HG03460 (cell line): ENCODE results near the gene ZFP92.

Source experiments
- ATAC-seq: cut with Tn5 transposase; IDR thresholded peaks from one replicate; pipeline ENCODE4 v1.9.1; 2021; ENCODE audit not compliant: unreplicated experiment

The ZFP92 gene

GRCh38 chrX:153450949-153451277, 39.6 kb downstream of the ZFP92 start:
- ATAC-seq = no peak

DNA sequence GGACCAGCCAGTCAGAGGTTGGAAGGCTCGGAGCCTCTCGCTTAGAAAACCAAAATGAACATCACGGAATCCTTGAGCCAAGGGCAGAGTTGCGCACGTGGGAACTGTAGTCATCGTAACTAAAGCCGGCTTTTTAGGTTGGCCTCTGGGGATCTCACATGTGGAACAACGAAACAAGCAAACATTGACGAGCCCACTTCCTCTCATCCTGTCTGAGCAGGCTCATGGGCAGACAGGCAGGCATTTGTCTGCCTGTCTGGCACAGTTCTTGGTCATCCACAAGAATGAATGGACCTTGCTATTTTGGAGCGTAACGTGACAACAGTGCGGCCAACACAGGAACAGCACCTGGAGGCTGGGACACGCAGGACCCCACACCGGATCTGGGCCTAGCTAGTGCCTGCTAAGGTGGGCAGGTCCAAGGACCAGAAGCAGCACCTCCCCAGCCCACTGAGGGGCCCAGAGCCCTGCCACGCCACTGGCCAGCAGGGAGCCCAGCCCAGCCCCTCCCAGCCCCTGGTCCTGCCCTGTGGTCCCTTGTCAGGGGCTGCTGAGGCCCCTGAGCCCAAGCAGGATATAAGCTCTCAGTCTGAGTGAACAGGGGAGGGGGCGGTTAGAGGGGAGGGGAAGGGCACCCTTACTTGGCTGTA, 43.8 kb downstream of the ZFP92 start:
- no peak for ATAC-seq

GRCh38 chrX:153455571-153455970, 44.3 kb downstream of the ZFP92 start:
- no peak for ATAC-seq

DNA sequence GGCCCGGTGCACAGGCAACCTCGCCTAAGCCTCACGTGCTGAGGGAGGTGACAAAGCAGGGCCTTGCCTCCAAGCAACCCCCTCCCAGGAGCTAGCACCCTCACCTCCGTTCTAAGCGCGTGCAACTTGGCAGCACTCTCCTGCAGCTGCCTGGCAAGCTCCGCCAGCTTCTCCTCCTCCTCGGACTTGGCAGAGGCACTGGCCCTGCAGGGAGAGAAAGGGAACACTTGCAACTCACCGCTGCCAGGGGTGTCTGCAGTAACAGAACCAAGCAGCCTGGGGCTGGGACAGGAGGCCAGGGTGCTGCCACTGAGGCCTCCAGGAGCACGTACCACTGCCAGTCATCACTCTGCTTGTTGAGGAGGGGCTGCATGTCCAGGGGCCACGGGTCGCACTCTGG, 44.9 kb downstream of the ZFP92 start:
- no peak for ATAC-seq

DNA sequence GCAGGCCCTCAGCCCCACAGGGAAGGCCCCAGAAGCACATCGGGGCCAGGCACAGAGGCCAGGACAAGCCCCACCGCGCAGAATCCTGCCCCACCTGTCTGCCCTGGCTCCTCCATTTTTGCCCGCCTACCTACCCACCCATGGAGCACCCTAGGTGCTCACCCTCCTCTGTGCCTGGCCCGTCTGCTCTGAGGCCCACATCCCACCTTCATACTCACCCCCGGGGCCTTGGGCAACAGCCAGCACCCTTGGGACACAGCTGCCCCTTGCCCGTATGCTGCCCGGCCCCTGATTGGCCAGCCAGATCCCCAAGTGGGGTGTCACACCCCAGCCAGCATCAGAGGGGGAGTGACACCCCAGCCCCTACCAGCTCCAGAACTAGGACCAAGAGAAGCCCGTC, 45.4 kb downstream of the ZFP92 start:
- no peak for ATAC-seq

DNA sequence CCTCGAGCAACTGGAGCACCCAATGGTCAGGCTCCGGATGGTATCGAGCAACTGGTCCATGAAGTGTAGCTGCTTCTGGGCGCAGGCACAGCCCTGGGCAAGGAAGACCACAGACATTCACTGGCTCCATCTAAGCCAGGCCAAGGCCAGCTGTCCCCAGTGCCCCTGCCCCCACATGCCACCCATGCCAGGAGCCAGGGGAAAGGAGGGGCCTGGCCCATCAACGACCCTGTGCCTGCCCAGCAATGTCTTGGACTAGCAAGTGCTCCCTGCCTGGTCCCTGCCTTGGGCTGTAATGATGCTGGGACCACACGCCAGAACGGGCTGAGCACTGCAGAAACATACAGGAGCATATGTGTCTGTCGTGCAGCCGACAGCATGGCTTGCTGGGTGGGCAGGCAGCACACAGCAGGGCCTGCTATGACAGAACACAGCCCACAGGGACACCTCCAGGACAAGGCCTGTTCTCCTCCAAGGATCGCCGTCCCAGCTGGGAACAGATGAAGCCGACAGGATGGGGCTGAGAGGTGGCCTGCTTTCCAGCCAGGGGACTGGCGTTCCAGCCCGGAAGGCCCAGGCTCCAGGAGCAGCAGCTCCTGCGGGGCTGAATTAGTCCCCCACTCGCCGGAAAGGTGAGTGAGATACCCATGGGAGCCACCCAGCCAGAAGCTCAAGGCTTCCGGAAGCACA, 46.0 kb downstream of the ZFP92 start:
- ATAC-seq = no peak

- ATAC-seq = no peak
Observed at GRCh38 chrX:153457827-153458466, 46.7 kb downstream of the ZFP92 start.

DNA sequence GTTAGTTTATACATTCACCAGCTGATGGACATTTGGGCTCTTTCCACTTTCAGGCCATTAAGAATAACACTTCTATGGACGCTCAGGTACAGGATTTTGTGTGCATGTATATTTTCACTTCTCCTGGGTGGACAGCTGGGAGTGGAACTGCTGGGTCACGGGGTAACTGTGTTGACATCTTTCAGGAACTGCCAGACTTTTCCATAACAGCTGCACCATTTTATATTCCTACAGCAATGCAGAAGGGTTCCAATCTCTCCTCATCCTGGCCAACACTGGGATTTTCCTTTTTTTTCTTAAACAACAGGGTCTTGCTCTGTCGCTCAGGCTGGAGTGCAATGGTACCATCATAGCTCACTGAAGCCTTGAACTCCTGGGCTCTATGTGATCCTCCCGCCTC, 47.2 kb downstream of the ZFP92 start:
- ATAC-seq = no peak

DNA sequence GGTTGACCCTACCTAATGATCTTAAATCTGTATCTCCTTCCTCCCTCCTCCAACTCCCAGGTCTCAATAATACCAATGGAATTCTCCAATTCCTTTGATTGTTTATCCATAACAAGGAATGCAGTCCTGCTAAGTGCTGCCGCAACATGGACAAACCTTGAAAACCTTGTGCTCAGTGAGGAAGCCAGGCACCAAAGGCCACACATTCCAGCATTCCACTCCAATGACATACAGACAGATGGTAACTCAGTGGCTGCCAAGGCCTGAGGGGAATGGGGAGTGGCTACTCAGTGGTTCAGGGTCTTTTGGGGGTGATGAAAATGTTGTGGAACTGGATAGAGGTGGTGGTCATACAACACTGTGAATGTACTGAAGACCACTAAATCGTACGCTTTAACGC, 48.7 kb downstream of the ZFP92 start:
- ATAC-seq = no peak

GRCh38 chrX:153460826-153461225, 49.6 kb downstream of the ZFP92 start:
- ATAC-seq = no peak
